Measurements from ENCODE around the gene SENP5.

DNA sequence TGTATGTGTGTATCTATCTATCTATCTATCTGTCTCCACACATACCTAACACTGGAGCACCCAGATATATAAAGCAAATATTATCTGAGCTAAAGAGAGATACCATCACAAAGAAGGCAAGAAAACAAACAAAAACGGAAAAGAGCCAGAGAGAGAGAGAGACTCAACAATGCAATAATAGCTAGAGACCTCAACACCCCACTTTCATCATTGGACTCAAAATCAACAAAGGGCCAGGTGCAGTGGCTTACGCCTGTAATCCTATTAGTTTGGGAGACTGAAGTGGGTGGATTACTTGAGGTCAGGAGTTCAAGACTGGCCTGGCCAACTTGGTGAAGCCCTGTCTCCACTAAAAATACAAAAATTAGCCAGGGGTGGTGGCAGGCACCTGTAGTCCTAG, 51.2 kb downstream of the SENP5 start:
- TF ChIP-seq, protein P1, sequence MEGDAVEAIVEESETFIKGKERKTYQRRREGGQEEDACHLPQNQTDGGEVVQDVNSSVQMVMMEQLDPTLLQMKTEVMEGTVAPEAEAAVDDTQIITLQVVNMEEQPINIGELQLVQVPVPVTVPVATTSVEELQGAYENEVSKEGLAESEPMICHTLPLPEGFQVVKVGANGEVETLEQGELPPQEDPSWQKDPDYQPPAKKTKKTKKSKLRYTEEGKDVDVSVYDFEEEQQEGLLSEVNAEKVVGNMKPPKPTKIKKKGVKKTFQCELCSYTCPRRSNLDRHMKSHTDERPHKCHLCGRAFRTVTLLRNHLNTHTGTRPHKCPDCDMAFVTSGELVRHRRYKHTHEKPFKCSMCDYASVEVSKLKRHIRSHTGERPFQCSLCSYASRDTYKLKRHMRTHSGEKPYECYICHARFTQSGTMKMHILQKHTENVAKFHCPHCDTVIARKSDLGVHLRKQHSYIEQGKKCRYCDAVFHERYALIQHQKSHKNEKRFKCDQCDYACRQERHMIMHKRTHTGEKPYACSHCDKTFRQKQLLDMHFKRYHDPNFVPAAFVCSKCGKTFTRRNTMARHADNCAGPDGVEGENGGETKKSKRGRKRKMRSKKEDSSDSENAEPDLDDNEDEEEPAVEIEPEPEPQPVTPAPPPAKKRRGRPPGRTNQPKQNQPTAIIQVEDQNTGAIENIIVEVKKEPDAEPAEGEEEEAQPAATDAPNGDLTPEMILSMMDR (IDR thresholded peaks at IDR 0.05 in 4 of 5, conservative IDR thresholded peaks at IDR 0.05 in 1 of 5) = no peak
- no peak for TF ChIP-seq POLR2A (IDR thresholded peaks at IDR 0.05)
